ENCODE data around the gene MTHFR.

Gene MTHFR

DNA sequence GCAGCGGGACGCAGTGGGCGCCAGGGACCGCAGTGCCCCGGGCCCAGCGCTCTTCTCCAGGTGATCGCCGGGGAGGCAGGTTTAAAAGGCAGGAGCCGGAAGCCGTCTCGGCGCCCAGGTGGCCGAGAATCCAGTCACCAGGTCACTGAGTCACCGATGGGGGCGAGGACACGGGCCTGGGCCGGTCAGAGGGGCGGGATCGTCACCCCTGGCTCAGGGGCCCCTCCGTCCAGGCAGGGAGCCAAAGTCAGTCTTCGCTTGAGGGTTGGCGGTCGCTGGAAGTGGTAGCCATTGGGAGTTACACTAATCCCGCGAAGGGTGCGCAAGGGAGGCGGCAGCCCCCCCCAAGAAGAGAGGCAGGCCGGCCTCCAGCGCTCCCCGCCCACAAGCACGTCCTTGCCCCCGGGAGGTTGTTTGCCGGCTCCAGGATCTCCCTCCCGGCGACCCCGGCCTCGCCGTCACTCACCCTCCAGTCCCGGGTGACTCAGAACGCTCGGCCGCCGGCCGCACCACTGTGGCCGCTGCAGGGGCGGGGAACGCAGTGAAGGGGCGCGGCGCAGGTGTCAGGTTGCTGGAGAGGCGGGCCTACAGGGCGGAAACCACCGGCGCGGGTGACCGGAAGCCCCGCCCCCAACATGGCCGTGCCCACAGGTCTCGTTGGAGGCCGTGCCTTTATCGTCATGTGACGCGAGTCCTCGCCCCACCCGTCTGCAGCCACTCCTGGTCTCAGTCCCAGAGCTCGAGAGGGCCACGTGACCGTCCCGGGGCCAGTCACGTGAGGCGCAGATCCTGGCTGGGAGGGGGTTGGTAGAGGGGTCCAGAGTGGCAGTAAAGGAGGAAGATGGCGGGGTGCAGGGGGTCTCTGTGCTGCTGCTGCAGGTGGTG lies at the start of gene MTHFR, which contains the start of gene CLCN6:
Gene MTHFR, minus strand, starts transcription at position 543 of the 885 bp plus-strand sequence. CDS start 2,848 bp downstream, outside the sequence.
Gene CLCN6, plus strand, starts transcription at position 770 of the 885 bp plus-strand sequence. Its CDS starts 72 bp downstream, at position 842.
- TF ChIP-seq, protein P1, sequence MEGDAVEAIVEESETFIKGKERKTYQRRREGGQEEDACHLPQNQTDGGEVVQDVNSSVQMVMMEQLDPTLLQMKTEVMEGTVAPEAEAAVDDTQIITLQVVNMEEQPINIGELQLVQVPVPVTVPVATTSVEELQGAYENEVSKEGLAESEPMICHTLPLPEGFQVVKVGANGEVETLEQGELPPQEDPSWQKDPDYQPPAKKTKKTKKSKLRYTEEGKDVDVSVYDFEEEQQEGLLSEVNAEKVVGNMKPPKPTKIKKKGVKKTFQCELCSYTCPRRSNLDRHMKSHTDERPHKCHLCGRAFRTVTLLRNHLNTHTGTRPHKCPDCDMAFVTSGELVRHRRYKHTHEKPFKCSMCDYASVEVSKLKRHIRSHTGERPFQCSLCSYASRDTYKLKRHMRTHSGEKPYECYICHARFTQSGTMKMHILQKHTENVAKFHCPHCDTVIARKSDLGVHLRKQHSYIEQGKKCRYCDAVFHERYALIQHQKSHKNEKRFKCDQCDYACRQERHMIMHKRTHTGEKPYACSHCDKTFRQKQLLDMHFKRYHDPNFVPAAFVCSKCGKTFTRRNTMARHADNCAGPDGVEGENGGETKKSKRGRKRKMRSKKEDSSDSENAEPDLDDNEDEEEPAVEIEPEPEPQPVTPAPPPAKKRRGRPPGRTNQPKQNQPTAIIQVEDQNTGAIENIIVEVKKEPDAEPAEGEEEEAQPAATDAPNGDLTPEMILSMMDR (IDR thresholded peaks at IDR 0.05; ENCODE audit: borderline replicate concordance, insufficient read depth, low read depth, low read length): no peak
- H3K4me3 ChIP-seq (ENCODE audit: low read depth, low read length): peak within 1 kb of the TSS; percentile 93

DNA sequence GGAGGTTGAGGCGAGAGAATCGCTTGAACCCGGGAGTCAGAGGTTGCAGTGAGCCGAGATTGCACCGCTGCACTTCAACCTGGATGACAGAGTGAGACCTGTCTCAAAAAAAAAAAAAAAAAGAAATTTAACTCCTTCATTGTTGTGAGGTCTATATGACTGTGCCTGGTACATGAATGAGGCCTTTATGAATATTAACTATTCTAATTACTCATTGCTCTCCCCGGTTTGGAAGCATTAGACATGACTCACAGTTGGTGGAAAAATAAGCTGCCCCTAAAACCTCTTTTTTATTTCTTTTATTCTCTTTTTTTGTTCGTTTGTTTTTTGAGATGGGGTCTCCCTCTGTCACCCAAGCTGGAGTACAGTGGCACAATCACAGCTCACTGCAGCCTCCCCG lies 49.7 kb upstream of the MTHFR start:
- TF ChIP-seq, protein P1 (IDR thresholded peaks at IDR 0.05; ENCODE audit: borderline replicate concordance, insufficient read depth, low read depth, low read length): no peak
- H3K4me3 ChIP-seq (ENCODE audit: low read depth, low read length): no peak overlapping the region

DNA sequence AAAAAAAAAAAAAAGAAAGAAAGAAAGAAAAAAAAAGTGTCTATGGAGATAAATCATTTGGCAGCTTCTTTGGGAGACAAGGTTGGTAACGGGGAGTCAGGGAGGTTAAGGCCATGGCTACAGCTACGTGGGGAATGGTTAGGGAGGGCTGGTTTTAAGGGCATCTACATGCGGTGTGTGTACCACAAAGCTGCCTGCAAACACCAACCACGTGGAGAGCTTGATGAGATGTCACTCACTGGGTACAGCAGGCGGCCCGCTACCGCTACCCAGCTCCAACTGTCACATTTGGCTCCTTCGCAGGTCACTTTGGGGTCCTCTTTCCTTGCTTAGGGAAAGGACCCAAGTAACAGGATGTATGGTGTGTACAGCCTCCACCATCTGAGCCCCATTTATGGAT lies 48.8 kb upstream of the MTHFR start:
- no peak overlapping the region for H3K4me3 ChIP-seq (ENCODE audit: low read depth, low read length)
- TF ChIP-seq, protein P1 (IDR thresholded peaks at IDR 0.05; ENCODE audit: borderline replicate concordance, insufficient read depth, low read depth, low read length): no peak

DNA sequence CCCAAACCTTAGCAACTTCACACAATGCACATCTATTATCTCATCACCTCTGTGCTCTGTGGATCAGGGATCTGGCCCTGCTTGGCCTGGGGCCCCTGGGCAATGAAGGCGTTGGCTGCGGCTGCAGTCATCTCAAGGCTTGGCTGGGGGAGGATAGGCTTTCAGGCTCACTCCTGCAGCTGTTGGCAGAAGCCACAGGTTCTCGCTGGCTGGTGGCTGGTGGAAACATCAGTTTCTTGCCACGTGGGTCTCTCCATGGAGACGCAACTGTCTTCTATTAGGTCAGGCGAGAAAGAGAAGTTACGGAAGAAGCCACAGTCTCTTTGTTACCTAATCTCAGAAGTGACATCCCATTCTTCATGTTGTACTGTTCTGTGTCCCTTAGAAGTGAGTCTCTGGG lies 45.4 kb upstream of the MTHFR start:
- no peak overlapping the region for H3K4me3 ChIP-seq (ENCODE audit: low read depth, low read length)
- TF ChIP-seq, protein P1 (IDR thresholded peaks at IDR 0.05; ENCODE audit: borderline replicate concordance, insufficient read depth, low read depth, low read length): no peak

DNA sequence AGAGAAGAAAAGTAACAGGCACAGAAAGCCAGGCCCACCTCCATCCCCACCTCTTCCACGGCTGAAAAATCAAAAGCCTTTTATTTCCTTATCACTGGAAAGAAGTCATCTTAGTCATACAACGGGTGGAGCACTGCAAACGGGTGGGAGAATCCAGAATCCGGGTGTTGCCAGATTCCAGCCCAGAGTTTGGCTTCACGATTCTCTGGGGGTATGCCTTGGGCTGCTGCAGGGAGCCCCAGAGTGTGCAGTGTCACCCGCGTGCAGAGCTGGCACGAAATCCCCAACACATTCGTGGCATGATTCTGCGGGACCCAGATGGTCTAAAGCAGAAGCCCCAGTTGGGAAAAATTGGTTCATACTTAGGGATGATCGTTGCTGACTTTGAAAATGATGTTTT lies 44.4 kb upstream of the MTHFR start:
- H3K4me3 ChIP-seq (ENCODE audit: low read depth, low read length): no peak overlapping the region
- TF ChIP-seq, protein P1 (IDR thresholded peaks at IDR 0.05; ENCODE audit: borderline replicate concordance, insufficient read depth, low read depth, low read length): no peak

DNA sequence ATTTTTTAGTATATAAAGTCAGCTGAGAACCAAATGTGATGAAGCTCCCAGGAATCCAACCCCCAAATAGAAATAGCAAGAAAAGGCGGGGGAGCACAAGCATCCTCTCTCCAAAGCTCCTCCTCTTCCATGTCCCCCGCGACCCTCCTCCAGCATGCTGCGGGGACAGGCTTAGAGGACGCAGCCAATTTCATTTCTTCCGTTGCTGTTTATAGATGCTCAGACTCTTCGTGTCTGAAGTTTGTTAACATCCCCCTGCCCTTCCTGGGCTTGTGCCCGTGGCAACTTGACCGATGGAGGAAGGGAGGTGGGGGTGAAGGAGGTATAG lies 42.6 kb upstream of the MTHFR start:
- no peak overlapping the region for H3K4me3 ChIP-seq (ENCODE audit: low read depth, low read length)

More for the DNA sequence above, 42.6 kb upstream of the MTHFR start:
- TF ChIP-seq, protein P1 (IDR thresholded peaks at IDR 0.05; ENCODE audit: borderline replicate concordance, insufficient read depth, low read depth, low read length): no peak
